SK-N-MC (cell line): ENCODE data around the gene KIF22.

Experiments
- DNase-seq: peaks from one replicate; pipeline ENCODE4 v3.0.0-alpha.2; 2011; ENCODE audit warnings: low read depth, low spot score
- H3K27ac ChIP-seq: fragments of 200-600 bp; sonication (generic); 2 replicates; pipeline ENCODE4 v1.5.1; 2016; ENCODE audit warnings: mixed run types
- H3K36me3 ChIP-seq: fragments of 200-600 bp; sonication (generic); 2 replicates; pipeline ENCODE4 v1.6.1; 2017; ENCODE audit warnings: antibody characterized with exemption, low read length, mixed read lengths; ENCODE audit not compliant: insufficient read depth
- H3K4me3 ChIP-seq: fragments of 200-600 bp; sonication (generic); 2 replicates; pipeline ENCODE4 v1.5.1; 2016
- H3K9ac ChIP-seq: fragments of 200-600 bp; sonication (generic); 2 replicates; pipeline ENCODE4 v1.8.0; 2017; ENCODE audit warnings: mixed run types, mixed read lengths; ENCODE audit not compliant: insufficient read length
- H3K9me3 ChIP-seq: fragments of 200-600 bp; sonication (generic); 2 replicates; pipeline ENCODE4 v1.6.1; 2017; ENCODE audit warnings: low read depth, mild to moderate bottlenecking, antibody characterized with exemption, low read length, moderate library complexity, mixed read lengths
- EZH2 ChIP-seq: fragments of 200-600 bp; sonication (generic); IDR thresholded peaks from one replicate; pipeline ENCODE4 v1.6.1; 2017; ENCODE audit warnings: antibody characterized with exemption
- FOXP2 ChIP-seq: optimal IDR thresholded peaks from 2 replicates; pipeline ENCODE3; 2011; ENCODE audit warnings: mild to moderate bottlenecking, moderate library complexity; ENCODE audit not compliant: insufficient read depth; ENCODE audit errors: extremely low read length, control extremely low read depth
- POLR2AphosphoS5 ChIP-seq: IDR thresholded peaks from 2 replicates; pipeline ENCODE4 v1.6.1; 2012; ENCODE audit warnings: mild to moderate bottlenecking, low read depth, low read length, borderline replicate concordance

KIF22 gene

DNA sequence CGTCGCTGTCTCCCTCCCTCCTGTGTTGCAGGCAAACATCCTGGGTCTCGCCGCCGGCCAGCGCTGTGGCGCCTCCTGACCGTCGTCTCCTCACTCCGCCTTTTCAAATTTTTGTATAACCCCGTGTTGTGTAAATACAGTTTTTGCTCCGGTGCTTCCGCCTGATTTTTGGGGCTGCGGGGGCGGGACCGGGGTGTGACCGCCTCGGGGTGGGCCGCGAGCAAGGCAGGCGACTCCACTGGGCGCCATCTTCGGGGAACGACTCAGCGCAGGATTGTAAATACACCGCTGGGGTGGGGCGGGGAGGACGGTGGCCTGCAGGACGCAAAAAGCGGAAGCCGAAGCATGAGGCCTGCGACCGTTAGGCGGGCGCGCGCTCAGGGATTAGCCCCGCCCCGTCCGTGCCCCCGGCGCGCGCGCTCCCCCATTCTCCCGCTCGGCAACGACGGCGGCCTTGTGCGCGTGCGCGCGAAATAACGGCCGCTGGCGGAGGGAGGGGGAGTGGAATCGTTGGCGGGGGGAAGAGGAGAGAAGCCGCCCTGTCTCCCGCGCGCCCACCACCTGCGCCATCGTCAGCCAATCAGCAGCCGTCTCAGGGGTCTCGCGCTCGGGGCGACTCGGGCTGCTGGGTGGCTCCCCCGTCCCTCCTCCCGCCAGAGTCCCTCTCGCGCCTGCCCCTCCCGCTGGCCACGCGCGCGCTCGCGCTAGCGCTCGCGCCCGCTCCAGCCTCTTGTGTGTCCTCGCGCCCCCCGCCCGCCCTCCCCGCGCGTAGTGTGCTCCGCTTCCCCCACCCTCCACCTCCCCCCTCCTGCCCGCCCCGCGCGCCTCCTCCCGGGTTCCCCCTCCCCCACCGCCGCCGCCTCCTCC is 14.9 kb downstream of the KIF22 start:
- TF ChIP-seq EZH2 (no peak), FOXP2 (no peak), POLR2AphosphoS5 (peak; percentile 90)
- H3K9me3 ChIP-seq: no peaks in the 10 kb centered on the region
- H3K36me3 ChIP-seq: peaks cover 59% of the 10 kb centered on the region
- H3K27ac ChIP-seq: peak overlapping the region; percentile 97
- DNase-seq: peak; percentile 85
- peak overlapping the region; percentile 91 for H3K9ac ChIP-seq
- peak overlapping the region; percentile 83 for H3K4me3 ChIP-seq

DNA sequence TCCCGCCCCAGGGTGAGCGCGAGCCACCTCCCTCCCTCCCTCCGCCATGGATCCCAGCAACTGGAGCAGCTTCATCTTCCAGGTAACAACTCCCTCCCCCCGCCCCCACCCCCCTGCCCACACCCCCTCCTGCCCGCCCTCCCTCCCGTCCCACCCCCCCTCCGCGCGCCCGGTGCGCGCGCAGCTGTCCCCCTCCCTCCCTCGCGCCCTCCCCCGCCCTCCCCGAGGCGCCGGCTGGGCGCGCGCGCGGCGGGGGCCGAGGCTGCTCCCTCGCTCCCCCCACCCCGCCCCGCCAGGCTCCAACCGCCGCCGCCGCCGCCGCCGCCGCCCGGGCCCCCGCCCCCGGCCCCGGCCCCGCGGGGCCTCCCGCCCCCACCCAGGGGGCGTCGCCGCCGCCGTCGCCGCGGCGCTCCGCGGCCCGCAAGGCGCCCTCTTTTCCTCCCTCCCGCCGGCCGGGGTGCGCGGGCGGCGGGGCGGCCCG is 15.6 kb downstream of the KIF22 start, which contains the start of gene MAZ:
Gene MAZ, plus strand, starts transcription at position 431 of the 481 bp plus-strand sequence. CDS start 173 bp downstream, outside the sequence.
- Histone ChIP-seq H3K9me3 (no peaks in the 10 kb centered on the region), H3K9ac (peak within 1 kb of the TSS; percentile 91), H3K27ac (peak within 1 kb of the TSS; percentile 97), H3K36me3 (peaks cover 56% of the 10 kb centered on the region), H3K4me3 (peak within 1 kb of the TSS; percentile 91)
- no peak for TF ChIP-seq FOXP2
- no peak for TF ChIP-seq POLR2AphosphoS5
- no peak for TF ChIP-seq EZH2
- DNase-seq: peak; percentile 60

DNA sequence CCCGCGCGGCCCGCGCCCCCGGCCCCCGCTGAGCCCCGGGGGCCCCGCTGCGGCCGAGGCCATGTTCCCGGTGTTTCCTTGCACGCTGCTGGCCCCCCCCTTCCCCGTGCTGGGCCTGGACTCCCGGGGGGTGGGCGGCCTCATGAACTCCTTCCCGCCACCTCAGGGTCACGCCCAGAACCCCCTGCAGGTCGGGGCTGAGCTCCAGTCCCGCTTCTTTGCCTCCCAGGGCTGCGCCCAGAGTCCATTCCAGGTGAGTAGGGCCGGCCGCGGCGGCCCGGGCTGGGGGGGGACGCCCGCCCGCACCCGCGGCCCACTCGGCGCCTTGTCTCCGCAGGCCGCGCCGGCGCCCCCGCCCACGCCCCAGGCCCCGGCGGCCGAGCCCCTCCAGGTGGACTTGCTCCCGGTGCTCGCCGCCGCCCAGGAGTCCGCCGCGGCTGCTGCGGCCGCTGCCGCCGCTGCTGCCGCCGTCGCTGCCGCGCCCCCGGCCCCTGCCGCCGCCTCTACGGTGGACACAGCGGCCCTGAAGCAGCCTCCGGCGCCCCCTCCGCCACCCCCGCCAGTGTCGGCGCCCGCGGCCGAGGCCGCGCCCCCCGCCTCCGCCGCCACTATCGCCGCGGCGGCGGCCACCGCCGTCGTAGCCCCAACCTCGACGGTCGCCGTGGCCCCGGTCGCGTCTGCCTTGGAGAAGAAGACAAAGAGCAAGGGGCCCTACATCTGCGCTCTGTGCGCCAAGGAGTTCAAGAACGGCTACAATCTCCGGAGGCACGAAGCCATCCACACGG is 16.3 kb downstream of the KIF22 start:
- TF ChIP-seq POLR2AphosphoS5: peak; percentile 75
- TF ChIP-seq EZH2: no peak
- H3K27ac ChIP-seq: peak overlapping the region; percentile 95
- peak overlapping the region; percentile 91 for H3K4me3 ChIP-seq
- DNase-seq: no peak
- peaks cover 49% of the 10 kb centered on the region for H3K36me3 ChIP-seq
- no peaks in the 10 kb centered on the region for H3K9me3 ChIP-seq
- peak overlapping the region; percentile 87 for H3K9ac ChIP-seq

- H3K9me3 ChIP-seq: no peaks in the 10 kb centered on the region
- H3K27ac ChIP-seq: peak overlapping the region; percentile 95
- peak overlapping the region; percentile 79 for H3K9ac ChIP-seq
- H3K36me3 ChIP-seq: peaks cover 44% of the 10 kb centered on the region
- DNase-seq: peak; percentile 70
- H3K4me3 ChIP-seq: peak overlapping the region; percentile 91
- TF ChIP-seq POLR2AphosphoS5 (peak; percentile 86), FOXP2 (no peak)
Measured at GRCh38 chr16:29807426-29808218, 17.1 kb downstream of the KIF22 start.

DNA sequence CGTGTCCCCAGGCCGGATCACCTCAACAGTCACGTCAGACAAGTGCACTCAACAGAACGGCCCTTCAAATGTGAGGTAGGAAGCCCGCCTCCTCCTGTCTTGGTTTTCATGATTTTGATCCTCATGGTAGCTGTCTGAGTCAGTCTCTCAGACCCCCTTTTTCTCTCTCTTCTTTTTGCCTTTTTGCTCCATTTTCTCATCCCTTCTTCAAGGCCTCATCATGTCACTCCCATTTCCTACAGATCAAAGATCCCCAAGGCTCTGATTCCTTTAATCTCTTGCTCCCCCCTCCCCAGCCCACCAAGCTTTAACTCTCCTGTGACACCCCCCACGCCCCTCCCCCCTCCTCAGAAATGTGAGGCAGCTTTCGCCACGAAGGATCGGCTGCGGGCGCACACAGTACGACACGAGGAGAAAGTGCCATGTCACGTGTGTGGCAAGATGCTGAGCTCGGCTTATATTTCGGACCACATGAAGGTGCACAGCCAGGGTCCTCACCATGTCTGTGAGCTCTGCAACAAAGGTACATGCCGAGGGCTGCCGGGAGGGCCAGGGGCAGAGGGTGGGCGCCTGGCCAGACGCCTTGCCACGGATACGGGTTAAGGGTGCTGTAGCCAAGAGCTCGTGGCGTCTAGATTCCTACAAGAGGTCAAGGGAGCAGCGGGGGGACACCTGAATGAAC is 17.8 kb downstream of the KIF22 start:
- Histone ChIP-seq H3K4me3 (peak overlapping the region; percentile 91), H3K36me3 (peaks cover 37% of the 10 kb centered on the region), H3K9ac (peak overlapping the region; percentile 79), H3K9me3 (no peaks in the 10 kb centered on the region), H3K27ac (peak overlapping the region; percentile 75)
- no peak for TF ChIP-seq FOXP2
- TF ChIP-seq POLR2AphosphoS5: no peak
- no peak for TF ChIP-seq EZH2
- DNase-seq: no peak

- Histone ChIP-seq H3K9ac (peak overlapping the region; percentile 79), H3K36me3 (peaks cover 29% of the 10 kb centered on the region)
Measured at GRCh38 chr16:29809031-29809747, 18.6 kb downstream of the KIF22 start.

More at GRCh38 chr16:29809031-29809747, 18.6 kb downstream of the KIF22 start:
- H3K4me3 ChIP-seq: peak overlapping the region; percentile 91
- H3K9me3 ChIP-seq: no peaks in the 10 kb centered on the region
- no peak for DNase-seq
- H3K27ac ChIP-seq: peak overlapping the region; percentile 75
- TF ChIP-seq EZH2: no peak
- peak; percentile 20 for TF ChIP-seq POLR2AphosphoS5
